Endothelial cell of umbilical vein (primary cell): Measurements from ENCODE around the gene MFSD1. TPM values are rescaled to one million over a fixed set of nuclear protein-coding genes. Genes with fewer than 3 reads are reported as not detected.

ENCODE experiments used
- BruUV-seq: library from RNA; stranded (reverse); fragments of 400-500 nt; replicated peaks from 2 replicates; lab custom pipeline; 2021; lab: Mats Ljungman, UMichigan
- CTCF ChIA-PET: fragments of 300-600, 350-600 bp; sonication (Branson Sonifier 250); formaldehyde crosslinking; loops from one replicate; lab custom pipeline; 2021; ENCODE audit warnings: antibody characterized with exemption, inconsistent platforms; lab: Charles Lee
- POLR2A ChIA-PET: fragments of 300-600, 350-600 bp; sonication (Branson Sonifier 250); formaldehyde crosslinking; loops from one replicate; lab custom pipeline; 2021; ENCODE audit warnings: antibody characterized with exemption, inconsistent platforms; lab: Charles Lee
- DNase-seq: peaks from one replicate; pipeline ENCODE4 v3.0.0-alpha.2; 2011; ENCODE audit warnings: low read depth, low spot score
- FAIRE-seq: peaks from 2 replicates; lab custom pipeline; 2011; peaks lifted over from hg19 to GRCh38; lab: Jason Lieb, UNC
- H2AFZ ChIP-seq: 2 replicates; pipeline ENCODE4 v1.6.0; 2012; ENCODE audit warnings: low read depth, low read length, control low read depth, inconsistent platforms
- H3K27ac ChIP-seq: 2 replicates; pipeline ENCODE4 v1.5.1; 2011; ENCODE audit warnings: low read depth, mild to moderate bottlenecking, control low read depth, low read length, moderate library complexity; ENCODE audit not compliant: insufficient read depth
- H3K27me3 ChIP-seq, 2 experiments: 2 replicates each; pipeline versions ENCODE4 v1.6.0 to v1.6.1; 2011; ENCODE audit warnings: low read length in 2 of 2, mixed read lengths in 1 of 2; ENCODE audit not compliant: control insufficient read depth in 2 of 2, insufficient read depth in 2 of 2
- H3K36me3 ChIP-seq, 2 experiments: 2 replicates in 1 of 2; 3 replicates in 1 of 2; pipeline ENCODE4 v1.5.1; 2011; ENCODE audit warnings: low read length in 2 of 2, mild to moderate bottlenecking in 1 of 2, moderate library complexity in 1 of 2; ENCODE audit not compliant: control insufficient read depth in 2 of 2, insufficient read depth in 2 of 2; ENCODE audit errors: extremely low read depth in 1 of 2
- H3K4me1 ChIP-seq: 3 replicates; pipeline ENCODE4 v1.5.1; 2011; ENCODE audit warnings: mild to moderate bottlenecking, low read length; ENCODE audit not compliant: control insufficient read depth, insufficient read depth; ENCODE audit errors: extremely low read depth
- H3K4me2 ChIP-seq: 2 replicates; pipeline ENCODE4 v1.6.1; 2011; ENCODE audit warnings: low read length, control low read depth, mixed read lengths; ENCODE audit not compliant: insufficient read depth
- H3K4me3 ChIP-seq, 3 experiments: fragments of 200-600 bp in 1 of 3; sonication (generic), shearing (Covaris generic) in 1 of 3; replicated peaks in 1 of 3; 2 replicates each; pipeline ENCODE4 v1.5.1; 2011 to 2016; ENCODE audit warnings: control low read depth in 3 of 3, low read length in 3 of 3, mild to moderate bottlenecking in 2 of 3, inconsistent platforms in 1 of 3, low read depth in 1 of 3, moderate library complexity in 1 of 3; ENCODE audit not compliant: insufficient read depth in 1 of 3
- H3K79me2 ChIP-seq: 2 replicates; pipeline ENCODE4 v1.6.0; 2012; ENCODE audit warnings: low read length, inconsistent platforms; ENCODE audit not compliant: control insufficient read depth, insufficient read depth
- H3K9ac ChIP-seq: replicated peaks from 2 replicates; pipeline ENCODE3; 2011; ENCODE audit warnings: low read length, control low read depth; ENCODE audit not compliant: insufficient read depth; ENCODE audit errors: extremely low read depth
- H3K9me1 ChIP-seq: replicated peaks from 3 replicates; pipeline ENCODE4 v1.6.0; 2011; ENCODE audit warnings: mild to moderate bottlenecking, low read length; ENCODE audit not compliant: control insufficient read depth, insufficient read depth; ENCODE audit errors: extremely low read depth
- H3K9me3 ChIP-seq: replicated peaks from 2 replicates; pipeline ENCODE4 v1.5.1; 2012; ENCODE audit warnings: low read length, inconsistent platforms; ENCODE audit not compliant: control insufficient read depth, insufficient read depth
- H4K20me1 ChIP-seq: replicated peaks from 2 replicates; pipeline ENCODE3; 2011; ENCODE audit warnings: mild to moderate bottlenecking, low read length; ENCODE audit not compliant: control insufficient read depth, insufficient read depth; ENCODE audit errors: extremely low read depth
- CTCF ChIP-seq, 2 donors: IDR thresholded peaks; 1 replicate in 1 of 2; 2 replicates in 1 of 2; pipeline ENCODE4 v1.5.1; 2011; ENCODE audit warnings: low read length in 2 of 2, mild to moderate bottlenecking in 2 of 2, moderate library complexity in 2 of 2, control low read depth in 1 of 2, inconsistent platforms in 1 of 2, low read depth in 1 of 2; ENCODE audit not compliant: insufficient read depth in 1 of 2; ENCODE audit errors: extremely low read depth in 1 of 2
- EZH2 ChIP-seq: IDR thresholded peaks from 2 replicates; pipeline ENCODE4 v1.6.1; 2012; ENCODE audit warnings: borderline replicate concordance, low read depth, mild to moderate bottlenecking, moderate library complexity, low read length, inconsistent platforms; ENCODE audit not compliant: severe bottlenecking
- FOS ChIP-seq: IDR thresholded peaks from 2 replicates; pipeline ENCODE4 v1.6.1; 2011; ENCODE audit warnings: mild to moderate bottlenecking, low read length, moderate library complexity, borderline replicate concordance; ENCODE audit not compliant: insufficient read depth
- GATA2 ChIP-seq: IDR thresholded peaks from 2 replicates; pipeline ENCODE4 v1.7.0; 2011; ENCODE audit warnings: low read depth, mild to moderate bottlenecking, moderate library complexity, mixed read lengths, low read length; ENCODE audit not compliant: insufficient read length, insufficient read depth
- JUN ChIP-seq: IDR thresholded peaks from 2 replicates; pipeline ENCODE4 v1.6.1; 2011; ENCODE audit warnings: borderline replicate concordance, low read depth; ENCODE audit not compliant: insufficient read length, insufficient read depth
- MAX ChIP-seq: IDR thresholded peaks from 2 replicates; pipeline ENCODE4 v1.6.1; 2011; ENCODE audit not compliant: insufficient read depth, insufficient read length
- MYC ChIP-seq: IDR thresholded peaks from one replicate; pipeline ENCODE4 v1.6.1; 2011; ENCODE audit warnings: mild to moderate bottlenecking, low read depth, low read length
- POLR2A ChIP-seq: IDR thresholded peaks from 2 replicates; pipeline ENCODE4 v1.6.1; 2012; ENCODE audit warnings: low read depth, mild to moderate bottlenecking, control low read depth, low read length
- POLR2AphosphoS5 ChIP-seq: IDR thresholded peaks from 2 replicates; pipeline ENCODE4 v1.6.1; 2012; ENCODE audit warnings: low read depth, mild to moderate bottlenecking, control low read depth, low read length, moderate library complexity; ENCODE audit not compliant: insufficient read depth
- dilution Hi-C: fragments of 300-500 bp; cut with MboI; formaldehyde crosslinking; loops from one replicate; pipeline ENCODE4 v1.15.0; 2019; ENCODE audit warnings: low sequenced_read_pairs; ENCODE audit not compliant: extremely low pct_ligation_motif_present
- intact Hi-C: fragments of 100-400 bp; cut with micrococcal nuclease; formaldehyde crosslinking; loops from one replicate; pipeline ENCODE4 v1.10.0; 2022
- polyA plus RNA-seq, 4 experiments: library from polyadenylated mRNA; depleted of rRNA in 3 of 4; stranded (reverse) in 3 of 4; unstranded in 1 of 4; fragments of >200 nt; gene quantifications; 2 replicates each; pipeline versions ENCODE4 v1.2.1 to v1.2.3, GENCODE V29; 2011 to 2012; ENCODE audit warnings: missing spikeins in 1 of 4
- total RNA-seq: library from RNA; stranded (reverse); gene quantifications from 2 replicates; pipeline ENCODE4 v1.2.3, GENCODE V29; 2021

Gene MFSD1
- total and polyA plus RNA-seq, 2 donors (not counting 3 experiments of a cell fraction or from before 2014, with no cell fraction given), result 38.2 to 65.1 TPM

GRCh38 chr3:158804441-158804840, 2.6 kb downstream of the MFSD1 start:
- no peaks in the 10 kb centered on the region for H3K9me3 ChIP-seq
- no peak overlapping the region for H3K9ac ChIP-seq
- no peaks in the 10 kb centered on the region for H3K9me1 ChIP-seq
- no peak for TF ChIP-seq FOS
- TF ChIP-seq JUN, result no peak
- no peak for TF ChIP-seq CTCF (IDR thresholded peaks at IDR 0.05; ENCODE audit: extremely low read depth in 1 of 2, insufficient read depth in 1 of 2, low read depth in 1 of 2, low read length in 2 of 2)
- TF ChIP-seq POLR2A, result no peak
- TF ChIP-seq GATA2, result no peak
- TF ChIP-seq MYC, result no peak
- no peak for TF ChIP-seq MAX
- no peak for TF ChIP-seq EZH2
- no peak for TF ChIP-seq POLR2AphosphoS5
- no peak overlapping the region for H3K4me2 ChIP-seq
- DNase-seq (no peak), FAIRE-seq (no peak)
- ChIA-PET CTCF (no interaction called here), POLR2A (no interaction called here)
- dilution Hi-C loops (no loop called here), intact Hi-C loops (no loop called here)
- H2AFZ ChIP-seq, result no peak overlapping the region
- no TSS peak for BruUV-seq
- no peaks in the 10 kb centered on the region for H3K27me3 ChIP-seq
- H3K79me2 ChIP-seq, result peaks cover 1% of the 10 kb centered on the region
- peaks cover 16% of the 10 kb centered on the region for H3K4me1 ChIP-seq
- peaks cover 2 to 15% of the 10 kb centered on the region in 2 experiments for H3K36me3 ChIP-seq
- no peak overlapping the region for H3K4me3 ChIP-seq
- no peak overlapping the region for H3K27ac ChIP-seq
- H4K20me1 ChIP-seq, result no peaks in the 10 kb centered on the region
